LHCN-M2 (cell line): ENCODE measurements around the gene ZBED4. TPM values are rescaled to one million over a fixed set of nuclear protein-coding genes. Genes with fewer than 3 reads are reported as not detected.

ENCODE experiments used
- DNase-seq: peaks from one replicate; pipeline ENCODE4 v3.0.0-alpha.2; 2012; ENCODE audit warnings: low read depth
- total RNA-seq: library from RNA; depleted of rRNA; stranded (reverse); fragments of >200 nt; gene quantifications from 2 replicates; pipeline ENCODE4 v1.2.3, GENCODE V29; 2014; rRNA removed

The ZBED4 gene
- total RNA-seq, 1 experiment from 2014 or later: 13.4 TPM

DNA sequence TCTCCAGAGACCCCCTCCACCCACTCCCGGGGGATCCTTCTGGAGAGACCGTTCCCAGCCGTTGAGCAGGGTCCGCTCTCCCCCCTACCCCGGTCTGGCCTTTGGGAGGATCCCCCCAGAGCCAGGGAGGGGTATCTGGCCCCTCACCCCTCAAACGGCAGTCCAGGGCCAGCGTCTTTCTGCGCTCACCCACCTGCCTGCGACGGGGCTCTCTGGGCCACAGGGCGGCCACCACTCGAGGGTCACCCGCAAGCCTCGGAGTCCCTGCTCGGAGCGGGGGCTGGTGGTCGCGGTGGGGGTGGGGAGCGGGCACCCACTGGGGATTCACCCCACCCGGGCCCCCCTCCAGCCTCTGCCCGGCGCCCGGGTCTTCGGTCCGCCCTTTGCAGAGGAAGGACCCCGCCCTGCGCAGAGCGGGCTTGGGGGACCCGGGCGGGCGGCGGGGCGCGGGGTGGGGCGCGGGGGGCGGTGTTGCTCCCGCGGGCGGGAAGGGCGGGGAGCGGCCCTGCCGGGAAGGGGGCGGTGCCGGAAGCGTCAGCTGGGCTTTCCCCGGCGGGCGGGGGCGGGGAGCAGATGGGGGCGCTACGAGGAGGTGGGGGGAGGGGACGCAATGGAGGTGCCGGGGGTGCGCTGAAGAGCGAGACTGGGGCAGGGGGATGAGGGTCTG is 81.4 kb downstream of the ZBED4 start:
- peak; percentile 22 for DNase-seq

DNA sequence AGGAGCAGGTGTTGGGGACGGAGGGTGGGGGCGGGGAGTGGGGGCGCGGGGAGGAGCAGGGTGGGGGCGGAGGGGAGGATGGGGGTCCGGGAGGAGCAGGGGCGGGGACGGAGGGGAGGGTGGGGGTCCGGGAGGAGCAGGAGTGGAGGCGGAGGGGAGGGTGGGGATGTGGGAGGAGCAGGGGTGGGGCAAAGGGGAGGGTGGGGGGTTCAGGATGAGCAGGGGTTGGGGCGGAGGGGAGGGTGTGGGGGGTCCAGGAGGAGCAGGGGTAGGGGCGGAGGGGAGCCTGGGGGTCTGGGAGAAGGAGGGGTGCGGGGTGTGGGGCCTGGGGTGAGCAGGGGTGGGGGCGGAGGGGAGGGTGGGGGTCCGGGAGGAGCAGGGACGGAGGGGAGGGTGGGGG is 81.9 kb downstream of the ZBED4 start:
- DNase-seq: no peak

DNA sequence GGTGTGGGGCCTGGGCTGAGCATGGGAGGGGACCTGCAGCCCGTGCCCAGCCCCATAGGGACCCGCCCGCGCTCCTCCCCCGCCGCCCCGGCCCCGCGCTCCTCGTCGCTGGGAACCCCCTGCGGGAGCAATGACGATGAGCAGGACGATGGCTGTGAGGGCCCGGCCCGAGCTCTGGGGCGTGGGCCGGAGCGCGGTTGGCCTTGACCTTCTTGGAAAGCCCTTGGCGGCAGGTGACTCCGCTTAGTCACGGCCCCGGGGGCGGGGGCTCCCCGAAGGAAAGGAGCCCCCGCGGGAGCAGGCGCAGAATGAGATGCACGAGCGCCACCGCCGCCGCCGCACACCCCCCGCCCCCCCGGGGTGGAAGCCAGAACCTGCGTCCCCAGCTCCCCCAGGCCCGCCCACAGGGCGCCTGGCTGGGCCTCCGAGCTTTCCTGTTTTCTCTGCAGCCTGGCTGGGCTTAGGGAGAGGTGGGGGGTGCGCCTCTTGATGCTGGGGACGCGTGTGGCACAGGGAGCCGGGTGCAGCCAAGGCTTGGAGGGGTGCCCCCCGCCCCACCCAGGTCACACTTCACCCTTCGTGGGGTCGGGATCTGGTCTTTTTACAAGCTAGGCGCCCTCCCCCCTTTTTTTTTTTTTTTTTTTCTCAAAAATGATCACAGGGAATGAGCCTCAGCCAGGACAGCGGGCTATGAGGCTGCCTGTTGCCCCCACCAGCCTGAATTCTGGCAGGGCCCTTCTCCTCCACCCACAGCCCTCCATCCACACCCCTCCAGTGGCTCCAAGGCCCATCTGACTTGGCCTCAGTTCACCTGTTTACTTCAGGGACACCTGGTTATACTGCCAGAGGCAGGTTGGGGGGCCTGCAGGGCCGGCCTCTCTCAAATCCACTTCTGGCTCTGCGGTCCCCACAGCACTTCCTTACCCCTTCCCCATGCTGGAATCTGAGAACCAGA is 82.7 kb downstream of the ZBED4 start:
- peak; percentile 64 for DNase-seq

DNA sequence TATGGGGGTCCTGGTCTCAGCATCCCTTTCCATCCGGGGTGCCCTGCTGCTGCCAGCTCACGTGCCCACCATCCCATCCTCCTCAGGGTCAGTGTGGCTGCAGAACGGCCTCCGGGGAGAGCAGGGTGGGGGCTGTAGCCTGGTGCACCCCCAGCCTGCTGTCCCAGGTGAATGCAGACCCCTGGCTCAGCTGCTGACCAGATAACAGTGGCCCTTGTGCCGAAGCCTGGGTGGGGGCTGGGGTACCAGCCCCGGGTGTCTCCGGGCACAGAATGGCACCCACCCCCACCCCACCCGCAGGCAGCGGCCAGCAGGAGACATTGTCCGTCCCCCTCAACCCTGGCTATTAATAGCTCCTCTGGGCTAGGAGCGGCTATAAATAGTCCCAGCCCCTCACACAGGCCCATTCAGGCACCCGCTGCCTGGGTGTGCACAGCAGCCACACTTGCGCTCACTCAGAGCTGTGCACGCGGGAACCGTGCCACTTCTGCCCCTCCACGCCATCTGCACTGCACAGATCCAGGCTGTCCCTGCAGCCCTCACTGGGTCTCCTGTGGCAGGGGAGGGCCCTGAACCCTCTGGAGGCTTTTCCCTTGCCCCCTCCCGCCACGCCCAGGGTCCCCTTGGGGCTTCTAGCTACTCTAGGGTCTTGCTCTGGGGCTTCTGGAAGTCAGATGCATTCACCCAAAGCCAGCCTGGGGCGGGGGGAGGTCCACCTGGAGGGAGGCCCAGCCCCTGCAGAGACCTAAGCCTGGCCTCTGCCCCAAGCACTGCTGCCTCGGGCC is 83.5 kb downstream of the ZBED4 start:
- DNase-seq: no peak

DNA sequence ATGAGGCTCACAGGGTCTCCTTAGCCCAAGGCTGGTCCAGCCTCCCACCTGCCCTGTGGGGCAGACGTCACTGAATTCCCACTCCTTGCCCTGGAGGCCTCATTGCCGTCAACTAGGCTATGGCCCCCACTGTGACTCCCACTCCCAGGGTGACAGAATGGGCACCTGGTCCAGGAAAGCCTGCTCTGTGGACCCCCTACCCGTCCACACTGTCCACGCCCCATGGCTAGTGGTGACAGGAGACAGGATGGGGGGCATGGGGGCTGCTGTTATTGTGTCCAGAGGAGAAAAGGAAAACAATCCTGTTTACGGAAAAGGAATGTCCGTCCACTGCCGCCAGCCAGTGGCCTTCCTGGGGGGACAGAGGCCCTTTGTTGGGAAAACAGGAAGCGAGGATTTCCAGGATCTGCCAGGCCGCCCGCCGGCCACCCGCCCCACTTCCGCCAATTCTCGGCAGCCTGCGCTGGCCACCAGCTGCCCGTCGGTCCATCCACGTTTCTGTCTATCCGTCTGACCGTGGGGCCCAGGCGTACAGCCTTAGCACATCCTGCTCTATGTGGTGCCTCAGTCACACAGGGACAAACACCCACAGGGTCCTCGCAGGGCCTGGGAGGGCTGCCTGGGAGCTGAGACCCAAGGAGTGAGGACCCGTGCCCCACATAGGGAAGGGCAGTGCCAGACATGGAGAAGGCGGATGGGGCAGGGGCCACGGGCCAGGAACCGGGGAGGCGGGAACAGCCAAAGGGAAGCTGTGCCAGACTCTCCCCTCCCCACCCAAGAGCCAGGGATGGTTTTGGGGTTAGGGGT is 84.3 kb downstream of the ZBED4 start:
- DNase-seq: no peak

DNA sequence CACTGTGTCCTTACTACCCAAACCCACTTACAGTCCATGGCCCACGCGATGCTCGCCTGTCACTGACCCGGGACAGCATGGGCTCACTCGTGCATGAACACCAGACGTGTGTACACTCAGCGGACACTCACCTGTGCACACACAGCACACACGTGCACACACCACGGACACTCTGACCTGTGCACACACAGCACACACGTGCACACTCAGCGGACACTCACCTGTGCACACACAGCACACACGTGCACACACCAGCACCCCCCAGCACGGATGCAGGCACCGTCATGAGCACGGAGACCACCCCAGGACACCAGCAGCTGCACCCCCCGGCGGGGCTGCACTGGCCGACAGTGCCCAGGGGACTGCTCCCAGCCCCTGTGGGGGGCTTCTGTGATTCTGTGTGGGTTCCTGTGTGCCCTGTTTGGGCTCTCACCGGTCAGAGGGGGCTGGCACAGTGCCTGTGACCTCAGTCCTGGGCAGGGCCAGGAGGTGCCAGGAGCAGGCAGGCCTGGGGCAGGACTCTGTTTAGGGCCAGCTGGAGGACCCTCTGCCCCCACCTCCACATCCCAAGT is 85.0 kb downstream of the ZBED4 start:
- no peak for DNase-seq

Other genes starting within 250 kb of the ZBED4 start
- gene BRD1, start 26.0 kb upstream of the ZBED4 start, total RNA-seq: 17.9 and 25.1 TPM in 2 replicates
- 18.1 and 19.4 TPM in 2 replicates for gene ALG12, start 64.6 kb downstream of the ZBED4 start, total RNA-seq
- 71.1 and 91.8 TPM in 2 replicates for gene CRELD2, start 64.8 kb downstream of the ZBED4 start, total RNA-seq
- 30.5 and 30.8 TPM in 2 replicates for gene PIM3, start 106.9 kb downstream of the ZBED4 start, total RNA-seq
- not detected in 2 replicates for gene IL17REL, start 158.9 kb downstream of the ZBED4 start, total RNA-seq
- gene TTLL8, start 204.5 kb downstream of the ZBED4 start, total RNA-seq: not detected in 2 replicates
- gene MLC1, start 231.6 kb downstream of the ZBED4 start, total RNA-seq: not detected in 2 replicates
- 0.23 and 0.32 TPM in 2 replicates for gene MOV10L1, start 236.2 kb downstream of the ZBED4 start, total RNA-seq